ENCODE results near the gene SP3.

DNA sequence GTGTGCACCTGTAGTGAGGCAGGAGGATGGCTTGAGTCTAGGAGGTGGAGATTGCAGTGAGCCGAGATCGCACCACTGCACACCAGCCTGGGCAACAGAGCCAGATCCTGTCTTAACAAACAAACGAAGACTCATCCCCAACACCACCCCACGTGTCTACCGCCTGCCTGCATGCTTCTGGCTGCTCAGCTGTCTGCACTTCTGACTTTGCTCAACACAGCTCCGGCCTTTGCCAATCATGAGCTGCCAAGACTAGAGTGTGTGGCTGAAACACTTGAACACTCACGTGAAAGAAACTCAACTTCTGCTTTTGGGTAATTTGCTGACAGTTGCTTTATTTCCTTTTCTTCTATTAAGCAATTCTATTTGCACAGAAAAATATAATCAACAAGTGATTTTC, 32.1 kb upstream of the SP3 start:
- TF ChIP-seq, protein P1, sequence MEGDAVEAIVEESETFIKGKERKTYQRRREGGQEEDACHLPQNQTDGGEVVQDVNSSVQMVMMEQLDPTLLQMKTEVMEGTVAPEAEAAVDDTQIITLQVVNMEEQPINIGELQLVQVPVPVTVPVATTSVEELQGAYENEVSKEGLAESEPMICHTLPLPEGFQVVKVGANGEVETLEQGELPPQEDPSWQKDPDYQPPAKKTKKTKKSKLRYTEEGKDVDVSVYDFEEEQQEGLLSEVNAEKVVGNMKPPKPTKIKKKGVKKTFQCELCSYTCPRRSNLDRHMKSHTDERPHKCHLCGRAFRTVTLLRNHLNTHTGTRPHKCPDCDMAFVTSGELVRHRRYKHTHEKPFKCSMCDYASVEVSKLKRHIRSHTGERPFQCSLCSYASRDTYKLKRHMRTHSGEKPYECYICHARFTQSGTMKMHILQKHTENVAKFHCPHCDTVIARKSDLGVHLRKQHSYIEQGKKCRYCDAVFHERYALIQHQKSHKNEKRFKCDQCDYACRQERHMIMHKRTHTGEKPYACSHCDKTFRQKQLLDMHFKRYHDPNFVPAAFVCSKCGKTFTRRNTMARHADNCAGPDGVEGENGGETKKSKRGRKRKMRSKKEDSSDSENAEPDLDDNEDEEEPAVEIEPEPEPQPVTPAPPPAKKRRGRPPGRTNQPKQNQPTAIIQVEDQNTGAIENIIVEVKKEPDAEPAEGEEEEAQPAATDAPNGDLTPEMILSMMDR (conservative IDR thresholded peaks at IDR 0.05 in 1 of 2, IDR thresholded peaks at IDR 0.05 in 1 of 2; ENCODE audit: extremely low read depth in 1 of 2, insufficient read depth in 1 of 2, low read depth in 1 of 2, low read length in 2 of 2) = no peak
- no peak for TF ChIP-seq EZH2 (IDR thresholded peaks at IDR 0.05; ENCODE audit: borderline replicate concordance, low read length)

Measured in mammary epithelial cell (primary cell).